HFF-Myc (cell line): ENCODE measurements around the gene RAP1GAP2.

Source experiments
- DNase-seq: peaks from one replicate; pipeline ENCODE4 v3.0.0-alpha.2; 2011; ENCODE audit warnings: low read depth; ENCODE audit errors: extremely low read depth
- H3K4me3 ChIP-seq: replicated peaks from 2 replicates; pipeline ENCODE4 v1.5.1; 2011; ENCODE audit warnings: low read depth, mild to moderate bottlenecking, control low read depth, low read length
- CTCF ChIP-seq: IDR thresholded peaks from 2 replicates; pipeline ENCODE4 v1.5.1; 2012; ENCODE audit warnings: mild to moderate bottlenecking, low read depth, low read length, control low read depth; ENCODE audit errors: missing control alignments

Gene RAP1GAP2

GRCh38 chr17:2965621-2966595, 169.7 kb downstream of the RAP1GAP2 start:
- no peak for DNase-seq
- no peak for TF ChIP-seq CTCF
- no peak overlapping the region for H3K4me3 ChIP-seq

GRCh38 chr17:2967515-2967914, 171.3 kb downstream of the RAP1GAP2 start:
- TF ChIP-seq CTCF = no peak
- no peak for DNase-seq
- no peak overlapping the region for H3K4me3 ChIP-seq

- H3K4me3 ChIP-seq = no peak overlapping the region
- TF ChIP-seq CTCF = no peak
- DNase-seq = no peak
These were observed 175.6 kb downstream of the RAP1GAP2 start for GRCh38 chr17:2971851-2972250.

GRCh38 chr17:2972749-2973148, 176.5 kb downstream of the RAP1GAP2 start:
- no peak for TF ChIP-seq CTCF
- DNase-seq = no peak
- H3K4me3 ChIP-seq = no peak overlapping the region

- no peak for DNase-seq
- no peak overlapping the region for H3K4me3 ChIP-seq
- no peak for TF ChIP-seq CTCF
These were observed 178.1 kb downstream of the RAP1GAP2 start for GRCh38 chr17:2974347-2974746.

- DNase-seq = no peak
- no peak overlapping the region for H3K4me3 ChIP-seq
- TF ChIP-seq CTCF = no peak
These were observed 179.3 kb downstream of the RAP1GAP2 start for GRCh38 chr17:2975469-2975958.
